WERI-Rb-1 (cell line): ENCODE data around the gene ROBO1.

ENCODE experiments used
- DNase-seq: peaks from one replicate; pipeline ENCODE4 v3.0.0-alpha.2; 2020
- H3K27ac ChIP-seq: fragments of 250-450 bp; sonication (Bioruptor Pico); 2 replicates; pipeline ENCODE4 v1.5.1; 2020; ENCODE audit warnings: mild to moderate bottlenecking, moderate library complexity
- H3K27me3 ChIP-seq: fragments of 250-450 bp; sonication (Bioruptor Pico); 2 replicates; pipeline ENCODE4 v1.5.1; 2021; ENCODE audit warnings: mild to moderate bottlenecking, low read depth, moderate library complexity; ENCODE audit not compliant: insufficient read depth, severe bottlenecking
- H3K36me3 ChIP-seq: fragments of 250-450 bp; sonication (Bioruptor Pico); 2 replicates; pipeline ENCODE4 v1.5.1; 2020; ENCODE audit warnings: mild to moderate bottlenecking, moderate library complexity
- H3K4me3 ChIP-seq: 2 replicates; pipeline ENCODE4 v1.5.1; 2011; ENCODE audit warnings: low read depth, mild to moderate bottlenecking, control low read depth, low read length
- H3K9me3 ChIP-seq: fragments of 250-450 bp; sonication (Bioruptor Pico); 2 replicates; pipeline ENCODE4 v1.5.1; 2021; ENCODE audit warnings: mild to moderate bottlenecking, moderate library complexity; ENCODE audit not compliant: severe bottlenecking
- CTCF ChIP-seq: IDR thresholded peaks from 2 replicates; pipeline ENCODE4 v1.5.1; 2011; ENCODE audit warnings: low read depth, mild to moderate bottlenecking, control low read depth, inconsistent platforms, low read length

ROBO1 gene

GRCh38 chr3:79421273-79421672 is 346.5 kb downstream of the ROBO1 start:
- H3K9me3 ChIP-seq = no peaks in the 10 kb centered on the region
- TF ChIP-seq CTCF = no peak
- no peak for DNase-seq
- H3K27me3 ChIP-seq = no peaks in the 10 kb centered on the region
- no peaks in the 10 kb centered on the region for H3K36me3 ChIP-seq
- no peak overlapping the region for H3K4me3 ChIP-seq
- no peak overlapping the region for H3K27ac ChIP-seq

- H3K27ac ChIP-seq = no peak overlapping the region
- TF ChIP-seq CTCF = no peak
- H3K4me3 ChIP-seq = no peak overlapping the region
- no peaks in the 10 kb centered on the region for H3K27me3 ChIP-seq
- H3K9me3 ChIP-seq = no peaks in the 10 kb centered on the region
- H3K36me3 ChIP-seq = no peaks in the 10 kb centered on the region
- no peak for DNase-seq
Observed at GRCh38 chr3:79418855-79419621, 348.8 kb downstream of the ROBO1 start.

- Histone ChIP-seq H3K9me3 (no peaks in the 10 kb centered on the region), H3K36me3 (no peaks in the 10 kb centered on the region), H3K27me3 (no peaks in the 10 kb centered on the region), H3K27ac (no peak overlapping the region), H3K4me3 (no peak overlapping the region)
- DNase-seq = no peak
- no peak for TF ChIP-seq CTCF
Observed at GRCh38 chr3:79415356-79415755, 352.4 kb downstream of the ROBO1 start.

- H3K27ac ChIP-seq = no peak overlapping the region
- TF ChIP-seq CTCF = no peak
- no peaks in the 10 kb centered on the region for H3K9me3 ChIP-seq
- no peak overlapping the region for H3K4me3 ChIP-seq
- H3K27me3 ChIP-seq = no peaks in the 10 kb centered on the region
- no peaks in the 10 kb centered on the region for H3K36me3 ChIP-seq
- no peak for DNase-seq
Observed at GRCh38 chr3:79414806-79415205, 353.0 kb downstream of the ROBO1 start.

- H3K4me3 ChIP-seq = no peak overlapping the region
- no peaks in the 10 kb centered on the region for H3K36me3 ChIP-seq
- no peaks in the 10 kb centered on the region for H3K27me3 ChIP-seq
- H3K27ac ChIP-seq = no peak overlapping the region
- no peaks in the 10 kb centered on the region for H3K9me3 ChIP-seq
- TF ChIP-seq CTCF = no peak
- no peak for DNase-seq
Observed at GRCh38 chr3:79414035-79414434, 353.8 kb downstream of the ROBO1 start.

- Histone ChIP-seq H3K27me3 (no peaks in the 10 kb centered on the region), H3K4me3 (no peak overlapping the region), H3K27ac (no peak overlapping the region), H3K36me3 (no peaks in the 10 kb centered on the region), H3K9me3 (no peaks in the 10 kb centered on the region)
- TF ChIP-seq CTCF = no peak
- no peak for DNase-seq
Observed at GRCh38 chr3:79412537-79412936, 355.3 kb downstream of the ROBO1 start.
